ENCODE measurements around the gene C4BPA.

The C4BPA gene

DNA sequence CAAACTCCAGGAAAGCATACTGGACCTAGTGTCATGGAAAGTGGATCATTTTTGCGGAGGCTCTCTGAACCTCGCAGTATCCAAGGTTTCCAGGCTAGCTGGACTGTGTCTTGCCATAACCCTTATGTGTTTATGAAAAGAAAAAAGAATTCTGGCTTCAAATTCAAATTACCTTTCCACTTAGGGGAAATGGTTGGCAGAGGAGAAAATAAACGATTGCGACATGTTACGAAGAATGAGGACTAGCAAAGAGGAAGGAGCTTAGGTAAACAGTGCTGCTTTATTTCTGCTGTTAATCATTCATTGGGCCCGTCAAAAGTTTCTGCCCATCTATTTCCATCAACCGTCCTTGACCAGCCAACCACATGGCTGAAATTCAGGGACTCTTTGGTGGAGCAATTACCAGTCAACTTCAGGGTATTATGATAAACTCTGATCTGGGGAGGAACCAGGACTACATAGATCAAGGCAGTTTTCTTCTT, at the start of gene C4BPA:
TSS of gene C4BPA (plus strand) at position 342 of the 482 bp plus-strand sequence. CDS start 8,793 bp downstream, outside the sequence.
- DNase-seq: no peak

- DNase-seq: no peak
Observed at GRCh38 chr1:207054491-207054890, 49.5 kb upstream of the C4BPA start.

GRCh38 chr1:207055386-207056001, 48.5 kb upstream of the C4BPA start:
- DNase-seq: no peak

GRCh38 chr1:207056673-207057072, 47.4 kb upstream of the C4BPA start:
- no peak for DNase-seq

- DNase-seq: no peak
Observed at GRCh38 chr1:207058252-207058651, 45.8 kb upstream of the C4BPA start.

- peak; percentile 86 for DNase-seq
Observed at GRCh38 chr1:207058878-207059867, 44.9 kb upstream of the C4BPA start.

DNA sequence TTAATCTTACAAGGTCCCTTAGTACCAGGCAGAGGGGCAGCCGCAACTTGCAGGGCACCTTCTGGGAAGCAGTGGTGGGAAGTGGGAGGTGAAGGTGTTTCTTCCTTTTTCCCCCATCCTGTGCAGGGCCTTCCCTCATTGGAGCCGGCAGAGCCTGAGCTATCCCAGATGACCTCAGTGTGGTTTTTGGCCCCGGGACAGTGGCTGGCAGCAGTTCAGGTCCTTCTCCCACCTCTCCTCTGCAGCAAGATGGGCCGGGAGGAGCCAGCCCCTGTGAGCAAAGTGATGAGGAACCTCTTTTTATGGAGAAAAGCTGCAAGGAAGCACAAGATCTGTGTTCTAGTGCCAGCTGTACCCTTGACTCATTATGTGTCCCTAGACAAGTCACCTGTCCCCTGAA, 44.2 kb upstream of the C4BPA start:
- no peak for DNase-seq

- DNase-seq: no peak
Observed at GRCh38 chr1:207060596-207060995, 43.4 kb upstream of the C4BPA start.

- DNase-seq: no peak
Observed at GRCh38 chr1:207062058-207062457, 42.0 kb upstream of the C4BPA start.

- no peak for DNase-seq
Observed at GRCh38 chr1:207063014-207063413, 41.0 kb upstream of the C4BPA start.

GRCh38 chr1:207064561-207064960, 39.5 kb upstream of the C4BPA start:
- DNase-seq: no peak

GRCh38 chr1:207067185-207067584, 36.8 kb upstream of the C4BPA start:
- DNase-seq: no peak

DNA sequence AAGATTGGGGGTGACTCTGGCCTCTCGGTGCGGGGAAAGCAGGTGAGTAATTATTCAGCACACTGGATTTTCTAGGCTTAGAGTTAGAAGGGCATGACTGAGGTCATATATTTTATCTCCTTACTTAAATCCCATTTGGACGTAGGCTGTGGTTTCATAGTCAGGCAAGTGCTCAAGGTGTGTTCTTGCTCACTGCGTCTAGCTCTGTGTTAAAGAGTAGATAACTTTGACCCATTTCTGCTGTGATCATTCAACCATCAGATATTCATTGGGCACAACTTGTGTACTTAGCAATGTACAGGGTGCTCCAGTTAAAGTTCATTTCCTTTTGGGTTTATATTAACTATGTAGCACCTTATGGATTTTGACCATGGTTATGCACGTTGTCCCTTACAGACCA, 36.4 kb upstream of the C4BPA start:
- no peak for DNase-seq

DNA sequence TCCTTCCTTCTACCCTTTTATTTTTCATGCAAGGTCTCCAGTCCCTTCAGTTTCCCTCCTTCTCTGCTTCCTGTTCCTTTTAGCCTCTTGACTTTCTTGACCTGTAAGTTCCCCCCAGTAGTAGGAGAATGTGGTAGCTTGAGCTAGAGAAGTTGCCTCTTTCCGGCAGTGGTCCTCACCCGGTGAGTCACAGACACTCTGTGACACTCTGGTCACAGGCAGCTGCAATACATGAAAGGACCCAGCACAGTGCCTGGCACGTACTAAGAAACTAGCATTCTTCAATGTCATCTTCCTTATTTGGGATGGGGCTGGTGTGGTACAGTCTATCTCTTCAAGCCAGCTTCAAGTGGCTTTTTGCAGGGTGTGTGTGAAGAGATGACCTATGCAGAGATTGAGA, 35.0 kb upstream of the C4BPA start:
- DNase-seq: no peak

- DNase-seq: no peak
Observed at GRCh38 chr1:207069858-207070506, 34.1 kb upstream of the C4BPA start.

GRCh38 chr1:207070811-207071210, 33.2 kb upstream of the C4BPA start:
- no peak for DNase-seq

DNA sequence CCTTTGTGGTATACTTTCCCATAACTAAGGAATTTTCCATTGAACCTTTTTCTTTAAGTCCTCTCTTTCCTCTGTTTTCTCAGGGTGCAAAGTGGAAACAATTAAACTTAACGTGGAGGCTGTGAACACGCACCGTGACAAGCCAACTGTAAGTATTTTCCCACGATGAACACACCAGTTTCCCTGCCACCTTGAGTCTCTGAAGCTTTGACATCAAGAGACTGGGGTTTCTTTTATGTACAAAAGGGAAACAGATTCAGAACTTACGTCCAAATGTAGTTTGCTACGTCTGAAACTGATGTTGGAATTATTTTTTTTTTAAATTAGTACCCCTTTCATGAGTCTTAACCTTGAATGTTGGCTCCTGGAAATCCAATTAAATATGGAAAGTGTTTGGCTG, 32.6 kb upstream of the C4BPA start:
- DNase-seq: no peak

DNA sequence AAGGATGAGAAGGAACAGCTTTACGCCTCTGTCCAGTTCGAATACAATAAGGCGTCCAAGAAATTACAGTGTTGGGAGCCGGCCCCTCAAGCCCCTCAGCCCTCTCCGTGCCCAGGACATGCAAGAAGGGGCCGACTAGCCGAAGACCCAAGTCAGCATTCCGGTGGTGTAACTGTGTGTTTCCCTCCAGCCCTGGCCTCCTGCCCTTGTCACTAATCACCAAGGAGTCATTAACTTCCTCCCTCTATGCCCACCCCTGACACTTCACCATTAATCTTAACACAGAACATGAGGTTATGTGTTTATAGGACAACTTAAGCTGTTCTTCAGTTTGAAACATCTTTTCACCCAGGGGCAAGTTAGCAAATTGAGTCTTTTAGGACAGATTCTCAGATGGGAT, 31.8 kb upstream of the C4BPA start:
- DNase-seq: no peak

DNA sequence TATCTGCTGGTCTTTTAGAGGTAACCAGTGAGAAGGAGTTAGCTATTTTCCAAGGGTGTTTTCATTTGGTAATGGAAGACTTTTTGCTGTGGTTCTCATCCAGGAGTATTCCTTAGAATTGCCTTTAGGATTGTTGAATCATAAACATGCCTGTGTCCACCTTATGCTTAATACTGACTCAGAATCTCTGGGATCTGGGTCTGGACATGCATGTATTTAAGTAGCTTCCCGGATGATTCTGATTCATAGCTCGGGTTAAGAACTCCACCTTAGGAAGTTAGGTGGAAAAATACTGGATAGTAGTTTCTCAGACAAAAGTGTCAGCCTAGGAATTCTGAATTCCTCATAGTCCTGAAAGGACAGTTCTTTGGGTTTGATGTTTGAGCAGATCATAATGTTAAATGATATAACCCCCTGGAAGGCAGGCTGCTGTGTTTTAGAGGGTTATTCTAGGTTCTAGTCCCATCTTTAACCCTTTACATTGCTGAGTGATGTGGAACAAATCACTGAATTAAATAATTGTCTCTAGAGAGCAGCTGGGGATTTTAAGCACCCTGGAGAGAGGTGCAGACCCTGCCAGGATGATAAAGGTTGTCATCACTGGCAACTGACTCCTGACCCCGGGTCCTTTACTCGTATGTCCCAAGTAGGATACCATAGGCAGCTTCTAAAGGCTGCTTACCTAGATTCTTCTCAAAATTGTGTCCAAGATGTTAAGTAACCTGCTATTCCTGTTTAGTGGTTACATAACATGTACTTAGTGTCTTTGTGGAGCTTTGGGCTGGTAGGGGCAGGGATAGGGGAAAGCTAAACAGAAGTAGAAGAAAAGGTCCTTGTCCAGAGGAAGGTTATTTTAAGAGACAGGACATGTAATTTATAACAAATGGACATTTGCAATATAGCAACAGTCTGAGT, 29.9 kb upstream of the C4BPA start:
- no peak for DNase-seq

DNA sequence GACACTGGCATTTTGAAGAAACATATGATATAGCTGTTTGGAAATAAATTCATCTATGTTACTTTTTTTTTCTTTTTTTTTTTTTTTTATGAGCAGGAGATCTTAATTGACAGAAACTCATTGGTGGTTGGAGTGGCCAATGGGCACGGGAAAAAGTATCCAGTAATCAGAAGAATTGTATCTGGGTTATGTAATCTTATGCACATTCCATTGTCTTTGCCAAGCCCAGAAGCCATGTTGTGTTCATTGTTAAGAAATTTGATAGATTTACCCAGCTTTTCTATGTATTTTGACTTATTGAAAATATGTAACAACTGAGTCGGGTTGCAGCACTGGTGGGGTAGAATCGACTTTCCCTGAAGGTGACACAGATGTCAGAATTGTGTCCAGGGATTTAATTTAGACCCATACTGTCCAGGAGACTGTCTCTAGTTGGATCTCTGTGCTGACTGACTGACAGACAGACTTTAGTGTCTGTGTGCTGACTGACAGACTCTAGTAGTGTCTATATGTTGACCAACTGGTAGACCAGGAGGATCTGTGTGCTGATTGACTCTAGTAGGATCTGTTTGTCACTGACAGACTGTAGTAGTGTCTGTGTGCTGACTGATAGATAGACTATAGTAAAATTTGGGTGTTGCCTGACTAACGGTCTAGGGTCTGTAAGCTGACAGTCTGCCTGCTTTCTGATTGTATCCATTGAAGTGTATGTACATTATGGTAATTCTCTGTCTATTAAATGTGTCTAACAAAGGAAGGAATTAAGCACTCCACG, 27.7 kb upstream of the C4BPA start:
- DNase-seq: no peak

GRCh38 chr1:207077012-207077411, 27.0 kb upstream of the C4BPA start:
- no peak for DNase-seq
